HCT116 (cell line): Measurements from ENCODE around the gene WDR5. TPM values are rescaled to one million over a fixed set of nuclear protein-coding genes. Genes with fewer than 3 reads are reported as not detected.

ENCODE experiments used
- ATAC-seq: fragments of 200-7000 bp; cut with Tn5 transposase; 2 replicates; pipeline ENCODE4 v1.9.1; 2020; ENCODE audit warnings: mild to moderate bottlenecking, moderate library complexity
- BruUV-seq: library from RNA; stranded (reverse); fragments of 400-500 nt; replicated peaks from 2 replicates; lab custom pipeline; 2021; lab: Mats Ljungman, UMichigan
- CTCF ChIA-PET: fragments of 300-600 bp; sonication (Branson Sonifier 250); formaldehyde crosslinking; loops from one replicate; lab custom pipeline; 2021; ENCODE audit warnings: antibody characterized with exemption; lab: Charles Lee
- POLR2A ChIA-PET: fragments of 300-600, 350-600 bp; sonication (Branson Sonifier 250); formaldehyde crosslinking; loops from one replicate; lab custom pipeline; 2021; ENCODE audit warnings: antibody characterized with exemption; lab: Charles Lee
- RAD21 ChIA-PET, 2 experiments: fragments of 300-600 bp; sonication (Branson Sonifier 250); formaldehyde crosslinking; loops; one replicate each; lab custom pipeline; 2023; ENCODE audit warnings: low total read pairs in 2 of 2; ENCODE audit not compliant: uncharacterized antibody in 2 of 2, unreplicated experiment in 2 of 2, low non-redundant PET in 1 of 2; lab: Charles Lee
- DNase-seq: peaks from one replicate; pipeline ENCODE4 v3.0.0-alpha.2; 2010; ENCODE audit warnings: low read depth, low spot score
- H2AFZ ChIP-seq: fragments of 200-600 bp; shearing (Covaris generic), sonication (generic); 2 replicates; pipeline ENCODE4 v1.6.1; 2017; ENCODE audit warnings: low read depth, mixed run types, mixed read lengths, antibody characterized with exemption, low read length; ENCODE audit not compliant: poor library complexity, severe bottlenecking
- H3K27ac ChIP-seq: 2 replicates; pipeline ENCODE4 v1.5.1; 2012; ENCODE audit warnings: low read depth, low read length
- H3K27me3 ChIP-seq: fragments of 200-600 bp; sonication (generic); 2 replicates; pipeline ENCODE4 v1.6.1; 2016; ENCODE audit warnings: mixed run types, low read length, mixed read lengths; ENCODE audit not compliant: insufficient read depth
- H3K36me3 ChIP-seq, 2 experiments: fragments of 200-500 bp in 1 of 2; fragments of 200-600 bp in 1 of 2; sonication (Bioruptor generic) in 1 of 2; sonication (generic) in 1 of 2; 2 replicates each; pipeline versions ENCODE4 v1.5.1 to v1.6.1; 2014 to 2016; ENCODE audit warnings: low read length in 2 of 2, inconsistent platforms in 1 of 2, mixed read lengths in 1 of 2, mixed run types in 1 of 2; ENCODE audit not compliant: insufficient read depth in 2 of 2, control insufficient read depth in 1 of 2
- H3K4me1 ChIP-seq, 2 experiments: fragments of 200-600 bp in 1 of 2; sonication (generic) in 1 of 2; 2 replicates each; pipeline versions ENCODE4 v1.5.1 to v1.6.1; 2012 to 2017; ENCODE audit warnings: low read length in 2 of 2, inconsistent platforms in 1 of 2, mild to moderate bottlenecking in 1 of 2, mixed read lengths in 1 of 2, mixed run types in 1 of 2, moderate library complexity in 1 of 2; ENCODE audit not compliant: insufficient read depth in 2 of 2, control insufficient read depth in 1 of 2
- H3K4me2 ChIP-seq: fragments of 200-600 bp; sonication (generic); 2 replicates; pipeline ENCODE4 v1.6.1; 2017; ENCODE audit warnings: mixed run types, low read length, mixed read lengths
- H3K4me3 ChIP-seq, 2 experiments: fragments of 200-600 bp in 1 of 2; sonication (generic) in 1 of 2; replicated peaks in 1 of 2; 2 replicates each; pipeline ENCODE4 v1.5.1; 2011 to 2016; ENCODE audit warnings: low read length in 2 of 2, control low read depth in 1 of 2, low read depth in 1 of 2, mild to moderate bottlenecking in 1 of 2, mixed read lengths in 1 of 2, mixed run types in 1 of 2
- H3K79me2 ChIP-seq: fragments of 200-600 bp; sonication (generic); 2 replicates; pipeline ENCODE4 v1.6.1; 2017; ENCODE audit warnings: mild to moderate bottlenecking, mixed run types, low read length, moderate library complexity, mixed read lengths; ENCODE audit not compliant: insufficient read depth
- H3K9ac ChIP-seq: fragments of 200-600 bp; sonication (generic); 2 replicates; pipeline ENCODE4 v1.6.1; 2016; ENCODE audit warnings: low read length, mixed read lengths
- H3K9me2 ChIP-seq: fragments of 200-600 bp; sonication (generic), shearing (Covaris generic); 2 replicates; pipeline ENCODE4 v1.6.1; 2017; ENCODE audit warnings: mixed run types, mild to moderate bottlenecking, moderate library complexity; ENCODE audit not compliant: insufficient read depth
- H3K9me3 ChIP-seq, 2 experiments: fragments of 200-500 bp in 1 of 2; fragments of 200-600 bp in 1 of 2; sonication (Bioruptor generic) in 1 of 2; sonication (generic) in 1 of 2; 2 replicates each; pipeline ENCODE4 v1.6.1; 2014 to 2017; ENCODE audit warnings: low read length in 2 of 2, mixed read lengths in 2 of 2, inconsistent platforms in 1 of 2, low read depth in 1 of 2, mild to moderate bottlenecking in 1 of 2, mixed run types in 1 of 2, moderate library complexity in 1 of 2; ENCODE audit not compliant: control insufficient read depth in 1 of 2, insufficient read depth in 1 of 2
- H4K20me1 ChIP-seq: fragments of 200-600 bp; sonication (generic), shearing (Covaris generic); 2 replicates; pipeline ENCODE4 v1.6.1; 2017; ENCODE audit warnings: mixed run types, mild to moderate bottlenecking, moderate library complexity; ENCODE audit not compliant: insufficient read depth
- CBX3 ChIP-seq: IDR thresholded peaks from 2 replicates; pipeline ENCODE4 v1.6.1; 2012; ENCODE audit warnings: low read depth
- EGR1 ChIP-seq: IDR thresholded peaks from 2 replicates; pipeline ENCODE4 v1.6.1; 2012; ENCODE audit warnings: low read depth
- EZH2phosphoT487 ChIP-seq: fragments of 200-600 bp; IDR thresholded peaks from 2 replicates; pipeline ENCODE4 v1.6.1; 2018; ENCODE audit warnings: antibody characterized with exemption, borderline replicate concordance
- JUND ChIP-seq: IDR thresholded peaks from 2 replicates; pipeline ENCODE4 v1.6.1; 2012
- REST ChIP-seq: IDR thresholded peaks from 2 replicates; pipeline ENCODE4 v1.6.1; 2012; ENCODE audit warnings: low read depth
- SIN3A ChIP-seq: IDR thresholded peaks from 2 replicates; pipeline ENCODE4 v1.6.1; 2012; ENCODE audit warnings: low read depth
- SRF ChIP-seq: IDR thresholded peaks from 2 replicates; pipeline ENCODE4 v1.6.1; 2012; ENCODE audit warnings: low read depth
- TCF7L2 ChIP-seq: IDR thresholded peaks from 2 replicates; pipeline ENCODE4 v1.7.0; 2011; ENCODE audit warnings: borderline replicate concordance, inconsistent platforms; ENCODE audit not compliant: insufficient read depth, insufficient read length; ENCODE audit errors: extremely low read depth
- ZFX ChIP-seq: fragments of 450-650 bp; IDR thresholded peaks from 2 replicates; pipeline ENCODE4 v1.6.1; 2017
- ZNF274 ChIP-seq: fragments of 200-500 bp; sonication (Bioruptor generic); IDR thresholded peaks from 2 replicates; pipeline ENCODE4 v1.6.1; 2014; ENCODE audit warnings: mild to moderate bottlenecking, low read depth, low read length, inconsistent platforms
- intact Hi-C: fragments of 100-400 bp; cut with micrococcal nuclease; formaldehyde crosslinking; loops from 2 replicates; pipeline ENCODE4 v1.10.0; 2022
- total RNA-seq: library from RNA; stranded (reverse); gene quantifications from one replicate; pipeline ENCODE4 v1.2.1, GENCODE V29; 2021; ENCODE audit not compliant: unreplicated experiment
- TF ChIP-seq, protein P1 (sequence below): IDR thresholded peaks from 2 replicates; pipeline ENCODE4 v1.6.1; 2012

The WDR5 gene
- total RNA-seq, 1 experiment from 2014 or later, result 55.8 TPM

GRCh38 chr9:134145262-134145661, 9.4 kb downstream of the WDR5 start:
- H3K79me2 ChIP-seq, result peaks cover 58% of the 10 kb centered on the region
- H2AFZ ChIP-seq, result no peak overlapping the region
- no peak overlapping the region for H3K4me3 ChIP-seq
- H3K4me1 ChIP-seq, result no peaks in the 10 kb centered on the region
- CTCF ChIA-PET, result no interaction called here
- TF ChIP-seq EGR1, result no peak
- no peak for TF ChIP-seq EZH2phosphoT487
- TF ChIP-seq TCF7L2, result no peak
- no peak for TF ChIP-seq REST
- TF ChIP-seq JUND, result no peak
- no peak for TF ChIP-seq ZFX
- TF ChIP-seq ZNF274, result no peak
- no peak for TF ChIP-seq SIN3A
- TF ChIP-seq CBX3, result no peak
- TF ChIP-seq, protein P1, sequence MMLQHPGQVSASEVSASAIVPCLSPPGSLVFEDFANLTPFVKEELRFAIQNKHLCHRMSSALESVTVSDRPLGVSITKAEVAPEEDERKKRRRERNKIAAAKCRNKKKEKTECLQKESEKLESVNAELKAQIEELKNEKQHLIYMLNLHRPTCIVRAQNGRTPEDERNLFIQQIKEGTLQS, result no peak
- no peak for TF ChIP-seq SRF
- TF ChIP-seq, all 23 proteins: peak for 0
- intact Hi-C loops, result no loop called here
- Histone ChIP-seq H3K9me3 (no peaks in the 10 kb centered on the region), H3K27ac (no peak overlapping the region), H3K9me2 (no peaks in the 10 kb centered on the region), H3K4me2 (no peak overlapping the region), H4K20me1 (no peaks in the 10 kb centered on the region), H3K27me3 (no peaks in the 10 kb centered on the region), H3K36me3 (peaks cover 48 to 68% of the 10 kb centered on the region in 2 experiments), H3K9ac (no peak overlapping the region)
- ChIA-PET POLR2A (no interaction called here), RAD21 (no interaction called here)
- no peak for ATAC-seq
- BruUV-seq, result no TSS peak
- DNase-seq, result no peak
